H7 (cell line): ENCODE results near the gene SMIM28. TPM values are rescaled to one million over a fixed set of nuclear protein-coding genes. Genes with fewer than 3 reads are reported as not detected.

ENCODE experiments used
- DNase-seq: peaks from one replicate; pipeline ENCODE4 v3.0.0; 2012
- H3K27me3 ChIP-seq: 2 replicates; pipeline ENCODE4 v1.6.0; 2011; ENCODE audit warnings: mild to moderate bottlenecking, low read length; ENCODE audit not compliant: control insufficient read depth, insufficient read depth
- H3K36me3 ChIP-seq: replicated peaks from 2 replicates; pipeline ENCODE4 v1.5.1; 2011; ENCODE audit warnings: low read length; ENCODE audit not compliant: control insufficient read depth, insufficient read depth
- H3K4me3 ChIP-seq: 2 replicates; pipeline ENCODE4 v1.5.1; 2011; ENCODE audit warnings: low read depth, mild to moderate bottlenecking, control low read depth, low read length, moderate library complexity; ENCODE audit not compliant: insufficient read depth
- total RNA-seq: library from RNA; depleted of rRNA; stranded (reverse); fragments of >200 nt; shearing (Covaris generic); gene quantifications from 2 replicates; pipeline ENCODE4 v1.2.3, GENCODE V29; 2014

SMIM28 gene
- total RNA-seq, 1 experiment from 2014 or later = 0.35 TPM

GRCh38 chr6:138406443-138406842, 28.7 kb downstream of the SMIM28 start:
- H3K4me3 ChIP-seq = no peak overlapping the region
- H3K27me3 ChIP-seq = no peaks in the 10 kb centered on the region
- peaks cover 14% of the 10 kb centered on the region for H3K36me3 ChIP-seq
- no peak for DNase-seq

- H3K4me3 ChIP-seq = no peak overlapping the region
- H3K36me3 ChIP-seq = peaks cover 27% of the 10 kb centered on the region
- no peak for DNase-seq
- no peaks in the 10 kb centered on the region for H3K27me3 ChIP-seq
These were observed 32.5 kb downstream of the SMIM28 start for GRCh38 chr6:138410048-138410735.

GRCh38 chr6:138410972-138411880, 33.5 kb downstream of the SMIM28 start:
- H3K27me3 ChIP-seq = no peaks in the 10 kb centered on the region
- H3K36me3 ChIP-seq = peaks cover 27% of the 10 kb centered on the region
- no peak for DNase-seq
- no peak overlapping the region for H3K4me3 ChIP-seq

GRCh38 chr6:138415125-138415524, 37.4 kb downstream of the SMIM28 start:
- no peak overlapping the region for H3K4me3 ChIP-seq

GRCh38 chr6:138416206-138416605, 38.5 kb downstream of the SMIM28 start:
- Histone ChIP-seq H3K4me3 (no peak overlapping the region), H3K36me3 (peaks cover 15% of the 10 kb centered on the region), H3K27me3 (no peaks in the 10 kb centered on the region)
- DNase-seq = no peak

More at GRCh38 chr6:138415125-138415524, 37.4 kb downstream of the SMIM28 start:
- no peak for DNase-seq
- Histone ChIP-seq H3K27me3 (no peaks in the 10 kb centered on the region), H3K36me3 (peaks cover 18% of the 10 kb centered on the region)

- H3K4me3 ChIP-seq = no peak overlapping the region
- no peaks in the 10 kb centered on the region for H3K27me3 ChIP-seq
- peaks cover 10% of the 10 kb centered on the region for H3K36me3 ChIP-seq
- DNase-seq = no peak
These were observed 39.9 kb downstream of the SMIM28 start for GRCh38 chr6:138417493-138418117.

GRCh38 chr6:138418118-138418742, 40.5 kb downstream of the SMIM28 start:
- Histone ChIP-seq H3K36me3 (peaks cover 7% of the 10 kb centered on the region), H3K27me3 (no peaks in the 10 kb centered on the region)

GRCh38 chr6:138419766-138420165, 42.1 kb downstream of the SMIM28 start:
- no peak for DNase-seq
- Histone ChIP-seq H3K36me3 (no peaks in the 10 kb centered on the region; the same call in 1 of the 2 replicates), H3K27me3 (no peaks in the 10 kb centered on the region), H3K4me3 (no peak overlapping the region)

More at GRCh38 chr6:138418118-138418742, 40.5 kb downstream of the SMIM28 start:
- no peak for DNase-seq
- no peak overlapping the region for H3K4me3 ChIP-seq

- no peak overlapping the region for H3K4me3 ChIP-seq
- no peak for DNase-seq
These were observed 42.7 kb downstream of the SMIM28 start for GRCh38 chr6:138420356-138420755.

GRCh38 chr6:138421089-138421488, 43.4 kb downstream of the SMIM28 start:
- no peaks in the 10 kb centered on the region; the same call in 1 of the 2 replicates for H3K36me3 ChIP-seq
- DNase-seq = no peak
- H3K4me3 ChIP-seq = no peak overlapping the region

More at GRCh38 chr6:138420356-138420755, 42.7 kb downstream of the SMIM28 start:
- no peaks in the 10 kb centered on the region for H3K27me3 ChIP-seq
- no peaks in the 10 kb centered on the region; the same call in 1 of the 2 replicates for H3K36me3 ChIP-seq

GRCh38 chr6:138421608-138422007, 43.9 kb downstream of the SMIM28 start:
- H3K27me3 ChIP-seq = no peaks in the 10 kb centered on the region
- DNase-seq = no peak
- no peak overlapping the region for H3K4me3 ChIP-seq
- no peaks in the 10 kb centered on the region; the same call in 1 of the 2 replicates for H3K36me3 ChIP-seq

More at GRCh38 chr6:138421089-138421488, 43.4 kb downstream of the SMIM28 start:
- H3K27me3 ChIP-seq = no peaks in the 10 kb centered on the region

GRCh38 chr6:138422861-138423260, 45.2 kb downstream of the SMIM28 start:
- no peaks in the 10 kb centered on the region; the same call in 1 of the 2 replicates for H3K36me3 ChIP-seq
- no peaks in the 10 kb centered on the region for H3K27me3 ChIP-seq
- H3K4me3 ChIP-seq = no peak overlapping the region
- DNase-seq = no peak

GRCh38 chr6:138424004-138424904, 46.5 kb downstream of the SMIM28 start:
- no peaks in the 10 kb centered on the region for H3K27me3 ChIP-seq
- DNase-seq = peak; percentile 54
- no peak overlapping the region for H3K4me3 ChIP-seq
- no peaks in the 10 kb centered on the region; the same call in 1 of the 2 replicates for H3K36me3 ChIP-seq
